Panc1 (cell line): ENCODE data around the gene RASSF8.

Experiments used
- POLR2AphosphoS5 ChIP-seq: IDR thresholded peaks from 2 replicates; pipeline ENCODE4 v1.6.1; 2012; ENCODE audit warnings: mild to moderate bottlenecking, low read depth, low read length, moderate library complexity
- SIN3A ChIP-seq: IDR thresholded peaks from 2 replicates; pipeline ENCODE4 v1.6.1; 2012; ENCODE audit warnings: low read depth, mild to moderate bottlenecking, low read length, moderate library complexity, borderline replicate concordance; ENCODE audit not compliant: insufficient read depth
- TF ChIP-seq, protein P1 (sequence below): fragments of 450-650 bp; IDR thresholded peaks from 2 replicates; pipeline ENCODE4 v1.5.1; 2017; ENCODE audit warnings: mild to moderate bottlenecking

DNA sequence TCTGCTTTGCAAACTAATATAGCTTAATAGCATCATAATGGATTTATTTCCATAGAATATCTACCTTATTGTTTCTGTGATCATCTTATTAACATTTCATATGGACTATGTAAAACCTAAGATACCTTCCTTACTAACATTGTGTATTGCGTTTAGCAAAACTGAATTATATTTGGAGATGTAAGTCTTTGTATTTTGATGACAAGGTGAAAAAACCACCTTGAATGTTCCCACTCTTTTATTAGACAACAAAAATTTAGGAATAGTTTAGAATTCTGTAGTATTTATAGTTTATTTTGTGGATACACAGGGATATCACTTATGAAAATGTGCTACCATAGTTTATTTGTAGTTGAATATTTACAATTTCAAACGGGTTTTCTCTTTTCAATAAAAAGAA, 32.0 kb downstream of the RASSF8 start:
- TF ChIP-seq SIN3A (no peak), POLR2AphosphoS5 (no peak)
- TF ChIP-seq, protein P1, sequence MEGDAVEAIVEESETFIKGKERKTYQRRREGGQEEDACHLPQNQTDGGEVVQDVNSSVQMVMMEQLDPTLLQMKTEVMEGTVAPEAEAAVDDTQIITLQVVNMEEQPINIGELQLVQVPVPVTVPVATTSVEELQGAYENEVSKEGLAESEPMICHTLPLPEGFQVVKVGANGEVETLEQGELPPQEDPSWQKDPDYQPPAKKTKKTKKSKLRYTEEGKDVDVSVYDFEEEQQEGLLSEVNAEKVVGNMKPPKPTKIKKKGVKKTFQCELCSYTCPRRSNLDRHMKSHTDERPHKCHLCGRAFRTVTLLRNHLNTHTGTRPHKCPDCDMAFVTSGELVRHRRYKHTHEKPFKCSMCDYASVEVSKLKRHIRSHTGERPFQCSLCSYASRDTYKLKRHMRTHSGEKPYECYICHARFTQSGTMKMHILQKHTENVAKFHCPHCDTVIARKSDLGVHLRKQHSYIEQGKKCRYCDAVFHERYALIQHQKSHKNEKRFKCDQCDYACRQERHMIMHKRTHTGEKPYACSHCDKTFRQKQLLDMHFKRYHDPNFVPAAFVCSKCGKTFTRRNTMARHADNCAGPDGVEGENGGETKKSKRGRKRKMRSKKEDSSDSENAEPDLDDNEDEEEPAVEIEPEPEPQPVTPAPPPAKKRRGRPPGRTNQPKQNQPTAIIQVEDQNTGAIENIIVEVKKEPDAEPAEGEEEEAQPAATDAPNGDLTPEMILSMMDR: no peak
